Colonic mucosa (tissue), 4 donors: ENCODE measurements around the gene RAD51B. TPM values are rescaled to one million over a fixed set of nuclear protein-coding genes. Genes with fewer than 3 reads are reported as not detected.
A peak's percentile ranks its signal among the peaks of the same experiment; 100 is the strongest.

Experiments used
- DNase-seq: peaks from one replicate; pipeline ENCODE4 v3.0.0-alpha.2; 2020
- H3K27ac ChIP-seq: fragments of 200-600 bp; one replicate; pipeline ENCODE4 v1.8.0; 2021
- H3K27me3 ChIP-seq: fragments of 200-600 bp; one replicate; pipeline ENCODE4 v1.8.0; 2021
- H3K36me3 ChIP-seq: fragments of 200-600 bp; one replicate; pipeline ENCODE4 v1.8.0; 2021
- H3K4me1 ChIP-seq: fragments of 200-600 bp; one replicate; pipeline ENCODE4 v1.8.0; 2021; ENCODE audit warnings: mild to moderate bottlenecking
- H3K4me3 ChIP-seq: fragments of 200-600 bp; one replicate; pipeline ENCODE4 v1.8.0; 2021
- H3K9ac ChIP-seq, 2 donors: one replicate each; pipeline ENCODE4 v1.7.0; 2013; ENCODE audit warnings: control low read depth in 2 of 2, low read depth in 2 of 2, low read length in 2 of 2
- H3K9me3 ChIP-seq: fragments of 200-600 bp; one replicate; pipeline ENCODE4 v1.8.0; 2021
- intact Hi-C: fragments of 100-400 bp; cut with DNase I; formaldehyde crosslinking; loops from one replicate; pipeline ENCODE4 v1.14.1; 2022
- total RNA-seq, 2 donors: library from RNA; stranded (reverse); fragmentation: NEBNext Ultra II Directional in 1 of 2; extraction: Animal tissue kit (Norgen Biotek cat#: 25700) in 1 of 2; gene quantifications; one replicate each; pipeline ENCODE4 v1.2.1, GENCODE V29; 2021
- TF ChIP-seq, protein P1 (sequence below): fragments of 200-600 bp; IDR thresholded peaks from one replicate; pipeline ENCODE4 v1.8.0; 2022; ENCODE audit warnings: antibody characterized with exemption, mild to moderate bottlenecking
- donor health status: healthy.
- donor health status: DM: no; HTN: no; CAD: no.
- donor health status: DM: no; HTN: no; CAD: no.

Gene RAD51B
- total RNA-seq, 2 donors from 2014 or later = 12.7 to 22.0 TPM

GRCh38 chr14:67955261-67955660 is 135.7 kb downstream of the RAD51B start:
- intact Hi-C loops = no loop called here
- Histone ChIP-seq H3K9me3 (no peaks in the 10 kb centered on the region), H3K9ac (no peak overlapping the region), H3K4me3 (no peak overlapping the region), H3K27me3 (no peaks in the 10 kb centered on the region), H3K4me1 (no peaks in the 10 kb centered on the region), H3K27ac (no peak overlapping the region), H3K36me3 (no peaks in the 10 kb centered on the region)
- TF ChIP-seq, protein P1, sequence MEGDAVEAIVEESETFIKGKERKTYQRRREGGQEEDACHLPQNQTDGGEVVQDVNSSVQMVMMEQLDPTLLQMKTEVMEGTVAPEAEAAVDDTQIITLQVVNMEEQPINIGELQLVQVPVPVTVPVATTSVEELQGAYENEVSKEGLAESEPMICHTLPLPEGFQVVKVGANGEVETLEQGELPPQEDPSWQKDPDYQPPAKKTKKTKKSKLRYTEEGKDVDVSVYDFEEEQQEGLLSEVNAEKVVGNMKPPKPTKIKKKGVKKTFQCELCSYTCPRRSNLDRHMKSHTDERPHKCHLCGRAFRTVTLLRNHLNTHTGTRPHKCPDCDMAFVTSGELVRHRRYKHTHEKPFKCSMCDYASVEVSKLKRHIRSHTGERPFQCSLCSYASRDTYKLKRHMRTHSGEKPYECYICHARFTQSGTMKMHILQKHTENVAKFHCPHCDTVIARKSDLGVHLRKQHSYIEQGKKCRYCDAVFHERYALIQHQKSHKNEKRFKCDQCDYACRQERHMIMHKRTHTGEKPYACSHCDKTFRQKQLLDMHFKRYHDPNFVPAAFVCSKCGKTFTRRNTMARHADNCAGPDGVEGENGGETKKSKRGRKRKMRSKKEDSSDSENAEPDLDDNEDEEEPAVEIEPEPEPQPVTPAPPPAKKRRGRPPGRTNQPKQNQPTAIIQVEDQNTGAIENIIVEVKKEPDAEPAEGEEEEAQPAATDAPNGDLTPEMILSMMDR = no peak
- no peak for DNase-seq

GRCh38 chr14:67957946-67958345 is 138.4 kb downstream of the RAD51B start:
- H3K9ac ChIP-seq = no peak overlapping the region
- intact Hi-C loops = no loop called here
- TF ChIP-seq, protein P1 = no peak
- H3K4me1 ChIP-seq = peaks cover 8% of the 10 kb centered on the region
- H3K27me3 ChIP-seq = no peaks in the 10 kb centered on the region
- H3K27ac ChIP-seq = no peak overlapping the region
- no peaks in the 10 kb centered on the region for H3K9me3 ChIP-seq
- H3K4me3 ChIP-seq = no peak overlapping the region
- H3K36me3 ChIP-seq = no peaks in the 10 kb centered on the region
- no peak for DNase-seq

DNA sequence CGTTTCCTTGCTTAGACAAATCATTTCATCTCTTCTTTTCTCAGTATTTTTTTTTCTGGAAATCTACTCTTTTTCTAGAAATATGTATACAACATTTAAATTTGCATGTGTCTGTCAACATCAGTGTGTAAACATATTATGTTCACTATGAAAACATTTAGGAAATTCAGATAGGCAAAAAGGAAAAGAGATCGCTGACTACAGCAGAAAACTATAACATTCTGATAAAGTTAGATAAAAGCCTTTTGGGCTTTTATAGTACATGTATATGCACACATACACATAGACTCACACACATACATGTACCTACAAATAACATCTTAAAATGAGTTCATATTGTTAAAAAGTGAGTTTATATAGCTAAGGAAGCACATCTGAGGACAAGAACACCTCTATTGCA is 142.1 kb downstream of the RAD51B start:
- Histone ChIP-seq H3K36me3 (no peaks in the 10 kb centered on the region), H3K9me3 (no peaks in the 10 kb centered on the region), H3K4me3 (no peak overlapping the region), H3K9ac (peak overlapping the region in 1 of 2 donors; percentile 64), H3K27me3 (no peaks in the 10 kb centered on the region), H3K27ac (peak overlapping the region; percentile 83), H3K4me1 (peaks cover 8% of the 10 kb centered on the region)
- TF ChIP-seq, protein P1 = no peak
- intact Hi-C loops = no loop called here
- DNase-seq = no peak

GRCh38 chr14:67962215-67962644 is 142.7 kb downstream of the RAD51B start:
- Histone ChIP-seq H3K27ac (peak overlapping the region; percentile 83), H3K27me3 (no peaks in the 10 kb centered on the region), H3K4me3 (no peak overlapping the region), H3K9me3 (no peaks in the 10 kb centered on the region), H3K9ac (peak overlapping the region in 1 of 2 donors; percentile 64), H3K36me3 (no peaks in the 10 kb centered on the region), H3K4me1 (peaks cover 8% of the 10 kb centered on the region)
- peak; percentile 58 for DNase-seq
- intact Hi-C loops = no loop called here
- TF ChIP-seq, protein P1 = no peak

DNA sequence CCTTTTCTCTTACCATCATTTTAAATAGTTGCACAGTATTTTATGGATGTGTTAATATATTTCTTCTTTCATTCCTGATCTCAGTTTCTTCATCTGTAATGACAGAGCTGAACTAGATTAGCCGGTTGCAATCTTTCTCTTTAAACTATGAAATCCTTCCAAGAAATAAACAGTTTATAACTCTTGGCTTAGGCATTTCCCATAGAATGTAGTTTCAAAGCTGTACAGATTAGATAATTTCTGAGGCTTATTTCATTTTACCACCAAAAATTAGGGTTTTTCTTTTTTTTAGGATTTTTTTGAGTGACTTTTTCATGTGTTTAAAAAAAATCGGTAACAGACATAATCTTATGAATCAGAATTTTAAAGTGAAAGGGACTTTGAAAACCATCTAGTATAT is 144.0 kb downstream of the RAD51B start:
- H3K4me1 ChIP-seq = peaks cover 8% of the 10 kb centered on the region
- peak overlapping the region; percentile 83 for H3K27ac ChIP-seq

More for the DNA sequence above, 144.0 kb downstream of the RAD51B start:
- intact Hi-C loops = no loop called here
- H3K4me3 ChIP-seq = no peak overlapping the region
- TF ChIP-seq, protein P1 = no peak
- H3K27me3 ChIP-seq = no peaks in the 10 kb centered on the region
- no peak overlapping the region for H3K9ac ChIP-seq
- H3K9me3 ChIP-seq = no peaks in the 10 kb centered on the region
- no peaks in the 10 kb centered on the region for H3K36me3 ChIP-seq
- no peak for DNase-seq
